ENCODE data around the gene SRA1.
"Not testable (repeated sequence)": the region's sequence is repeated elsewhere in the genome, so short reads cannot be mapped to it uniquely, and the experiment has no call there.

The SRA1 gene

DNA sequence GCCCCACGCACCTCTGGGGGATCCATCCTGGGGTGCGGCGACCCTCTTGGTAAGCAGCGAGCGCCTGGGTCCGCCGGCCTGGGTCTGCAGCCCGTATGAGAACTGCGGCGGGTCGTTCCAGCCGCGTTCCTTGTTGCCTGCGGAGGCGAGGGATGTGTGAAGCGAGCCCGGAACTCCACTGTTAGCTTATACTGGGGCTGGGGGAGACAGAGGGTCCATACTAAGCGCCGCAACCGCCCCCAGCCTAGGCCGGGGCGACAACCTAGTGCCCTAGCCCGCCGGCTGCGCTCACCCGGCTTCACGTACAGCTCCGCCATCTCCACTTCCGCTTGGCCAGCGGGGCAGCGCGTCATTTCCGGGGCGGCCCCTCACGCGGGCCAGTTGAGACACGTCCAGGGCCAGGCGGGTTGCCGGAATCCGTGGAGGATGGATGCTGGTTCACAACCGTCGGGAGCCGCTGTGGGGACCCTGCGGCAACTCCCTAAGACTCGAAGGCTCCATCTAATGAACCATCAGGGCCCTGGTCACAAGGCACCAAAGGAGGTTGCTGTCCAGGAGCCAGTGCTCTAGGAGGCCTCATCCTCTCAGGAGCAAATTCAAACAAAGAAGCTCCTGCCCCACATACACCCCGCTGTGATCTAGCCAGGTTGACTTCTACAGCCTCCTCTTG, at the start of gene SRA1:
Gene SRA1, minus strand, starts transcription at position 338 of the 670 bp plus-strand sequence. Its CDS starts 21 bp downstream, at position 317.
- DNase-seq = peak; percentile 68

DNA sequence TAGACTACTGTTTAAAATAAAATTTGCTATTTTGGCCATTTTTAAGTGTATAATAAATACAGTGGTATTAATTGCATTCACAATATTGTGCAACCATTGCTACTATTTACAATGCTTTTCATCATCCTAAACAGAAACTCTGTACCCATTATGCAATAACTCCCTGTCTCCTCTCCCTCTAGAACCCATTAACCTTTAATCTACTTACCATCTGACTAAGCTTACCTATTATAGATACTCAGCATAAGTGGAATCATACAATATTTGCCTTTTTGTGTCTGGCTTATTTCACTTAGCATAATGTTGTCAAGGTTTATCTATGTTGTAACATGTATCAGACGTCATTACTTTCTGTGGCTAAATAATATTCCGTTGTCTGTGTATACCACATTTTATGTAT, 49.8 kb upstream of the SRA1 start:
- DNase-seq = no peak

DNA sequence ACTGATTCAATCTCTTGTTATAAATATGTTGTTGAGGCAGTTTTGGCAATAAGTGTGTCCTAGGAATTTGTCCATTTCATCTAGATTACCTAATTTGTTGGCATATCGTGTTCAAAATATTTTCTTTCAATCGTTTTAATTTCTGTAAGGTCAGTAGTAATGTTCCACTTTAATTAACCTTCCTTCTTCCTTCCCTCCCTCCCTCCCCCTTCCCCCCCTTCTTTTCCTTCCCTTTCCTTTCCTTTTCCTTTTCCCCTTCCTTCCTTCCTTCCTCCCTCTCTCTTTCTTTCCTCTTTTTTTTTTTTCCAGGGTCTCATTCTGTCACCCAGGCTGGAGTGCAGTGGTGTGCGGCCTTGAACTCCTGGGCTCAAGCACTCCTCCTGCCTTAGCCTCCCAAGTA, 48.6 kb upstream of the SRA1 start:
- DNase-seq = no peak

DNA sequence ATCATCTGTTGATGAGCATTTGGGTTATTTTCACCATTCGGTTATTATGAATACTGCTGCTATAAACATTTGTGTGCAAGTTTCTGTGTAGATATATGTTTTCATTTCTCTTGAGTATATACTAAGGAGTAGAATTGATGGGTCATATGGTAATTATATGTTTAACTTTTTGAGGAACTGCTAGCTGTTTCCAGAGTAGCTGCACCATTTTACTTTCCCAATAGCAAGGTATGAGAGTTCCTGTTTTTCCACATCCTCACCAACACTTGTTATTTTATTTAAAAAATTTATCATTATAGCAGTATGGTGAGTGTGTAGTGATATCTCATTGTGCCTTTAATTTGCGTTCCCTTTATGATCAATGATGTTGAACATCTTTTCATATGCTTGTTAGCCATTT, 46.5 kb upstream of the SRA1 start:
- no peak for DNase-seq

GRCh38 chr5:140603446-140603698, 46.1 kb upstream of the SRA1 start:
- not testable (repeated sequence) for DNase-seq

- no peak for DNase-seq
Measured at GRCh38 chr5:140602147-140602546, 44.9 kb upstream of the SRA1 start.

GRCh38 chr5:140600096-140600495, 42.8 kb upstream of the SRA1 start:
- DNase-seq = no peak

DNA sequence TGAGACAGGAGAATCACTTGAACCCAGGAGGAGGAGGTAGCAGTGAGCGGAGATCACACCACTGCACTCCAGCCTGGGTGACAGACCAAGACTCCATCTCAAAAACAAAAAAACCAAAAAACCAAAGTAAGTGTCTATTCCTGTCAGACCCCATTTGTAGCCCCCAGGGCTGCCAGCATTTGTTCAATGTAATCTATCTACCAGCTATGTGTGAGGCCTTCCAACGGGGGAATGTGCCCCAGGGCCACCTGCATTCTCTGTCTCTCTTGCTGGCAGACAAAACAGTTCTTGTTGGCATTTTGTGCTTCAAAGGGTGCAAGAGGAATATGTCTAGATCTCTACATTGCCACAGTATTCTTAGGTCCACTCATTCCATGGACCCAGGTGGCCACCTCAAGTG, 41.6 kb upstream of the SRA1 start:
- DNase-seq = no peak

DNA sequence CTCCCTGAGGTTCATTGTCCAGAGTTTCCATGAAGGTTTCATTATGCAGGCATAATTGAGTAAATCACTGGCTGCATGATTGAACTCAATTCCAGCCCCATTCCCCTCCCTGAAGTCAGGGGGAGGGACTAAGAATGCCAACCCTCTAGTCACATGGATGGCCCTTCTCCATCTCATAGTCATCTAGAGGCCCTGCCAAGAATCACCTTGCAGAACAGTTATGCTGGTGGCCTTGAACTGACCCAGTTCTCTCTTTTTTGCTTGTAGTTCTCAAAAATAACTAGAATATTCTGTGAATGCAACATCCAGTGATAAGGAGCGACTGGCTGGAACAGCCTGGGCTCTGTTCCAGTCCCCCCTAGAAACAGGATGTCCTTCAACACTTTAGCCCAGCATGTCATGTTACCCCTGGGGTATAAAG, 39.1 kb upstream of the SRA1 start:
- DNase-seq = no peak

GRCh38 chr5:140595538-140596300, 38.4 kb upstream of the SRA1 start:
- DNase-seq = no peak

DNA sequence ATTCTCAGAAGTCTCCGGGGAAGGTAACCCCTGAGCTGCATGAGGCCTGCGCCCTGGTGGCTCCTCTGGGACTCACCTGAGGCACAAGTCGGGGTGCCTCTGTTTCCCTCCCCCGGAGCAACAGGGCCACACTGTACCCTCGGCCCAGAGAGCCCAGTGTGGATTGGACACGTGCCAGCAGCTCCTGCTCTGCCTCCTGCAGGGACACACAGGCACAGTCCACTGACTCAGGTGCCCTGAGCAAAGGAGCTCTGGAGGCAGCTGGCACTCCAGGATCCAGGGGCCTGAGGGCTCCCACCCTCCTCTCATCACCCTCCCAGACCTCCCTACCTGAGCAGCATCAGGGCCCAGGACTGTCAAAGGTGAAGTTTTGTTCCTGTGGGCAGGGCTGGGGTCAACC, 36.9 kb upstream of the SRA1 start:
- DNase-seq = no peak

GRCh38 chr5:140593070-140593469, 35.8 kb upstream of the SRA1 start:
- DNase-seq = not testable (repeated sequence)

DNA sequence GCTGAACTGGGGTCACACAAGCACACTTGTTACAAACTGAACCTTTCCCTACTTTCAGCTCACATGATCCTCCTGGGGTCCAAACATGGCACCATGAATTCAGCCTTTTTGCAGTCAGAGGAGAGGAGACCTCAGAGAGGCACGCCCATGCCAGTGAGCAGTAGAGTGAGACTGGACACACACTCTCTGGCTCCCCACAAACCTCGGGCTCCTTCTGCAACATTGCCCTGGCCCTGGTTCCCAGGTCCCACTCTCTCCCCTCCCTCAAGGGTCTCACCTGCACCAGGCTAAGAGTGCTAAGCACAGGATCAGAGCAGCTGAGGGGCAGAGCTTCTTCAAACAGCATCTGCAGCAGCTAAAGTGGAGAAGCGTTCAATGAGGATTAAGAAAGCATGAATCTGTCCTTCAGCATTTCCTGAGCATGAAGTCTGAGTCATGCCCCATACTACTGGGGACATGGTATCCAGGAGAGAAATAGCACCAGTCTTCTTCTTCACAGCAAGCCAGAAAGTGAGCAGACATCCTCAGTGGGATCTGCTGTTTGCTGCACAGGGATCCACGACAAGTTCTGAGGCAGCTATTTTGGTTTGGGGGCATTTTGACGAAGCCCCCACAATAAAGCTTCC, 34.6 kb upstream of the SRA1 start:
- DNase-seq = no peak

DNA sequence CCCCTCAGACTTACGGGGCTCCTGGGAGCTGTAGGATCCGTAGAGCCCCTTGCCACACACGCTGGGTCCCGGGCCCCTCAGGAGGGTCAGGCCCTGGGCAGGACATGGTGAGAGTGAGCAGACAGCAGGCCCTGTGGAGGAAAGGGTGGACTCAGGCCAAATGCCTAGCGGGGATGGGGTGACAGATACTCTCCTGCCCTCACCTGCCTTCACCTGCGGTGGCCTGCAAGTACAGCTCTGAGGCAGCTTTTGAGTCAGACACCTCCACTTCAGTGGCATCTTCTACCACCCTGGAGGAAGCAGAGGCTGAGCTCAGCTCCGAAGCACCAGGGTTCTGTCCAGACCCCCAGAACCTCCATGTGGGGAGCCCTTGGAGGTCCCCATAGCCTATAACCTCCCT, 33.6 kb upstream of the SRA1 start:
- DNase-seq = no peak

DNA sequence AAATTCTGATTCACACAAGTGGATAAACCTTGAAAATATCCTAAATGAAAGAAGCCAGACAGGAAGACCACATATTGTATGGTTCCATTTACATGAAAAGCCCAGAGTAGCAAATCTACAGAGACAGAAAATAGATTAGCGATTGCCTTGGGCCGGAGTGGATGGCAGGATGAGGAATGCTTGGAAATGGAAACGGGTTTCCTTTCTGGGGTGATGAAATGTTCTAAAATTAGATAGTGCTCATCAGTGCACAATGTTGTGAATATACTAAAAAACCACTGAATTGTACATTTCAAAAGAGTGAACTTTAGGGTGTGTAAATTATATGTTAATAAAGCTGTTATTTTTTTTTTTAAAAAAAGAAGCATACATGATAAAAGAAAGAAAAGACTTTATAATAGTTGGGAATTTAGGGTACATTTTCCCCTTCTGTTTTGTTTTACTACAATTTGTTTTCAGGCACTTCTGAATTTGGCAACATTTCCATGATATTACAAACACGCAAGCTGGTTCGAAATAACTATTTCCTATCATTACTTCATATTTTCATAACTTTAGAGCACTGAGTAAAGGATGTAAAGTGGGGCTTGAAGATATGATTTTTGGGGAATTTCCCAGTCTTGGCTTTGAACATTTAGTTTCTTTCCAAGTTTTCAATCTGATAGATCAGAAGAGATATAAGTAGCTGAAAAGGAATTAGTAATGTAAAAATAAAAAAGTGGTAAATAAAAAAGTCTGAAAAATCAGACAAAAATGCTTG, 31.2 kb upstream of the SRA1 start:
- DNase-seq = no peak

GRCh38 chr5:140587495-140587894, 30.2 kb upstream of the SRA1 start:
- no peak for DNase-seq

DNA sequence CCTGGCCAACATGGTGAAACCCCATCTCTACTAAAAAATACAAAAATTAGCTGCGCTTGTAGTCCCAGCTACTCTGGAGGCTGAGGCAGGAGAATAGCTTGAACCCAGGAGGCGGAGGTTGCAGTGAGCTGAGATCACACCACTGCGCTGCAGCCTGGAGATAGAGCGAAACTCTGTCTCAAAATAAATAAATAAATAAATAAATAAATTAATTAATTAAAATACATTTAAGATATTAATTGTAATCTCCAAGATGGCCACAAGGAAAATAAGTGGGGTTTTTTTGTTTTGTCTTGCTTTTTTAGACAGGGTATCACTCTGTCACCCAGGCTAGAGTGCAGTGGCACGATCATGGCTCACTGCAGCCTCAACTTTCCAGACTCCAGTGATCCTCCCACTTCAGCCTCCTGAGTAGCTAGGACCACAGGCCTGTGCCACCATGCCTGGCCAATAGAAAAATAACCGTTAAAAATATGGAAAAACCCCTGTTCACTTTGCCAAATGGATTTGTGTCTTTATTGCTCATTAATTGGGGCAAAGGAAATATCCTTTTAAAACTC, 22.0 kb upstream of the SRA1 start:
- not testable (repeated sequence) for DNase-seq

GRCh38 chr5:140576776-140577201, 19.5 kb upstream of the SRA1 start:
- DNase-seq = no peak

- DNase-seq = no peak
Measured at GRCh38 chr5:140575309-140575708, 18.0 kb upstream of the SRA1 start.

GRCh38 chr5:140574165-140574564, 16.9 kb upstream of the SRA1 start:
- no peak for DNase-seq

DNA sequence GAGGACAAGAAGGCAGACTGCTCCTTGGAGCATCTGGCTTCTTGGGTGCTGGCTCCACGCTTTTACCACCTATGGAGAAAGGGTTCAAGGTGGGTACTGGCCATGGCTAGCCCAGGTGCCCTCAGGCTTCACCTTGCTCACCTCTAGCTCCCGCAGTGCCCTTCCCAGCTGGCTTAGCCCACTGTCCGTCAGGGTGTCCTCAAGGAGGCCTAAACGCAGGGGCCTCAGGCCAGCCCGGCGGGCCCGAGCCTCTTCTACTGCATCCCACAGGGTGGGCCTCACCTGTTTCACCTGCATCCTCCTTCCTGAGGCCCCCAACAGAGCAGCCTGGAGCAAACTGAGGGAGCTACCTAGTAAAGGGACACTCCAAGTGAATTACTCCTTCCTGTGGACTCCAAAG, 16.4 kb upstream of the SRA1 start:
- no peak for DNase-seq

DNA sequence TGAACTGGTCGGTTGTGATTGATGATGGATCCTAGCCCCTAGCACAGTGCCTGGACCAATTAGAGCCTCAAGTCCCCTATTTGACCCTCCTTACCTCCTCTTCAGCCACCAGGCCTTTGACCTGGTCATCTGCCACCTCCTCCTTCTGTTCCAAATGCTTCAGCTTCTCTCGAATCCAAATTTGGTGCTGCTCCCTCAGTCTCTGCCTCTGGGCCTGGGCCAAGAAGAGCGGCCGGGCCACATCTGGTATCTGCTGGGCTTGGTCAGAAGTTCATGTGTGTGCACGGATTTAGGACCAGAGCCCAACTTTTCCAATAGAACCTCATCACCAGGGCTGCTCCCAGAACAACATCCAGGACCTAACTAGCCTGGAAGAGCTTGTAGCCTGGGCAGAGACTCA, 13.8 kb upstream of the SRA1 start:
- DNase-seq = no peak

DNA sequence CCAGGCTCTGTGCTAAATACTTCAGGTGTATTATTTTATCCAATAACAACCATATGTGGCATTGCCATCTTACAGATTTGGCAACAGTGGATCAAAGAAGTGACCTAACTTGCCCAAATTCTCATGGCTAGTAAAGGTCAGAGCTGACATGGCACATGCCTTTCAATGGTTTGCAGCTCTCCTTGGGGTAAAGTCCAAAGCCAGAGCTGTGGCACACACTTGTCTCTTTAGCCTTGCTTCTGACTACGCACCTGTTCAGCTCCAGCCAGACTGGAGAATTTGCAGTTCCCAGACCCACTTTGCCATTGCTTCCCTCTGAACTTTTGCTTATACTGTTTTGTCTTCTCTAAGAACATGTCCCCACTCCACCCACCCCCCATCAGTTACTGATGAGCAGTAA, 13.2 kb upstream of the SRA1 start:
- DNase-seq = no peak

All from DMS153 (cell line).